MCF 10A (cell line): ENCODE results near the gene CSTPP1. TPM values are rescaled to one million over a fixed set of nuclear protein-coding genes. Genes with fewer than 3 reads are reported as not detected.

Source experiments
- BruUV-seq: library from RNA; stranded (reverse); fragments of 400-500 nt; replicated peaks from 2 replicates; lab custom pipeline; 2021; lab: Mats Ljungman, UMichigan
- CTCF ChIA-PET: fragments of 300-600 bp; sonication (Branson Sonifier 250); formaldehyde crosslinking; extraction: SDS; loops from one replicate; lab custom pipeline; 2021; ENCODE audit warnings: antibody characterized with exemption, inconsistent platforms; lab: Yijun Ruan, JAX
- POLR2A ChIA-PET: fragments of 300-600, 350-650 bp; sonication (Branson Sonifier 250); formaldehyde crosslinking; extraction: SDS; loops from one replicate; lab custom pipeline; 2020; ENCODE audit warnings: antibody characterized with exemption, inconsistent platforms; lab: Yijun Ruan, JAX
- DNase-seq: peaks from one replicate; pipeline ENCODE4 v3.0.0-alpha.2; 2018; ENCODE audit not compliant: unreplicated experiment
- H3K27ac Mint-ChIP-seq: one replicate; pipeline ENCODE4 v1.8.0; 2022; ENCODE audit warnings: mild to moderate bottlenecking, low read depth, mixed read lengths; ENCODE audit not compliant: unreplicated experiment
- H3K27me3 Mint-ChIP-seq: one replicate; pipeline ENCODE4 v1.8.0; 2022; ENCODE audit warnings: mixed read lengths; ENCODE audit not compliant: insufficient read depth, unreplicated experiment
- H3K36me3 Mint-ChIP-seq: one replicate; pipeline ENCODE4 v1.8.0; 2022; ENCODE audit warnings: mild to moderate bottlenecking, moderate library complexity, mixed read lengths; ENCODE audit not compliant: insufficient read depth, unreplicated experiment
- H3K4me1 Mint-ChIP-seq: one replicate; pipeline ENCODE4 v1.8.0; 2022; ENCODE audit warnings: mixed read lengths; ENCODE audit not compliant: insufficient read depth, unreplicated experiment
- H3K4me3 Mint-ChIP-seq: one replicate; pipeline ENCODE4 v1.8.0; 2022; ENCODE audit warnings: mild to moderate bottlenecking, moderate library complexity, mixed read lengths; ENCODE audit not compliant: unreplicated experiment
- H3K9me3 Mint-ChIP-seq: one replicate; pipeline ENCODE4 v1.8.0; 2022; ENCODE audit warnings: mixed read lengths; ENCODE audit not compliant: unreplicated experiment
- intact Hi-C: fragments of 100-400 bp; cut with micrococcal nuclease; formaldehyde crosslinking; loops from 2 replicates; pipeline ENCODE4 v1.14.1; 2022
- total RNA-seq: library from RNA; stranded (reverse); gene quantifications from 2 replicates; pipeline ENCODE4 v1.2.3, GENCODE V29; 2022
- TF ChIP-seq, protein P1 (sequence below): fragments of 200-600 bp; IDR thresholded peaks from one replicate; pipeline ENCODE4 v1.8.0; 2022; ENCODE audit warnings: antibody characterized with exemption, mild to moderate bottlenecking; ENCODE audit not compliant: unreplicated experiment

CSTPP1 gene
- total RNA-seq, 1 experiment from 2014 or later, result 19.2 TPM

DNA sequence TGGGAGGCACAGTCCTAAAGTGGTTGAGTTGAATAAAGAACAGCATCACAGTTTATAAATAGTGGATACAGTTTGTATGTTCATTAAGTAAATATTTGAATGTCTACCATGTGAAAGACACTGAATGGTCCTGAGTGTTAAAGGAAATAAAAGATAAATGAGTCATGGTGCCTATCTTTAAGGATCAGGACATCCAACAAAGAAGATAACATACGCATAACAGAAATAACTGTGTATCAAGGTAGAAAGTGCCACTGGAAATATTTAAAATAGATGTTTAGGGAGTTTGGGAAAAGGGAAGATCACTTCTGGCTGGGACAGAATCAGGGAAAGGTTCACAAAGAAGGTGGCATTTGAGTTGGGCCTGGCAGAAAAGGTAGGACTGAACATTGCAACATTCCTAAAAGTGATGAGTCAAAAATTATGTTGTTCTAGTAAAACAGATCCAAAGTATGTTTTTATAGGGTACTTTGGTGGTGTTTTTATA is 41.5 kb downstream of the CSTPP1 start:
- intact Hi-C loops, result no loop called here
- TF ChIP-seq, protein P1, sequence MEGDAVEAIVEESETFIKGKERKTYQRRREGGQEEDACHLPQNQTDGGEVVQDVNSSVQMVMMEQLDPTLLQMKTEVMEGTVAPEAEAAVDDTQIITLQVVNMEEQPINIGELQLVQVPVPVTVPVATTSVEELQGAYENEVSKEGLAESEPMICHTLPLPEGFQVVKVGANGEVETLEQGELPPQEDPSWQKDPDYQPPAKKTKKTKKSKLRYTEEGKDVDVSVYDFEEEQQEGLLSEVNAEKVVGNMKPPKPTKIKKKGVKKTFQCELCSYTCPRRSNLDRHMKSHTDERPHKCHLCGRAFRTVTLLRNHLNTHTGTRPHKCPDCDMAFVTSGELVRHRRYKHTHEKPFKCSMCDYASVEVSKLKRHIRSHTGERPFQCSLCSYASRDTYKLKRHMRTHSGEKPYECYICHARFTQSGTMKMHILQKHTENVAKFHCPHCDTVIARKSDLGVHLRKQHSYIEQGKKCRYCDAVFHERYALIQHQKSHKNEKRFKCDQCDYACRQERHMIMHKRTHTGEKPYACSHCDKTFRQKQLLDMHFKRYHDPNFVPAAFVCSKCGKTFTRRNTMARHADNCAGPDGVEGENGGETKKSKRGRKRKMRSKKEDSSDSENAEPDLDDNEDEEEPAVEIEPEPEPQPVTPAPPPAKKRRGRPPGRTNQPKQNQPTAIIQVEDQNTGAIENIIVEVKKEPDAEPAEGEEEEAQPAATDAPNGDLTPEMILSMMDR, result no peak
- ChIA-PET CTCF (no interaction called here), POLR2A (no interaction called here)
- H3K27ac Mint-ChIP-seq, result peak overlapping the region; percentile 76
- H3K4me1 Mint-ChIP-seq, result peaks cover 12% of the 10 kb centered on the region
- BruUV-seq, result no TSS peak
- H3K27me3 Mint-ChIP-seq, result no peaks in the 10 kb centered on the region
- DNase-seq, result peak; percentile 34
- no peak overlapping the region for H3K4me3 Mint-ChIP-seq
- no peaks in the 10 kb centered on the region for H3K9me3 Mint-ChIP-seq
- H3K36me3 Mint-ChIP-seq, result no peaks in the 10 kb centered on the region

DNA sequence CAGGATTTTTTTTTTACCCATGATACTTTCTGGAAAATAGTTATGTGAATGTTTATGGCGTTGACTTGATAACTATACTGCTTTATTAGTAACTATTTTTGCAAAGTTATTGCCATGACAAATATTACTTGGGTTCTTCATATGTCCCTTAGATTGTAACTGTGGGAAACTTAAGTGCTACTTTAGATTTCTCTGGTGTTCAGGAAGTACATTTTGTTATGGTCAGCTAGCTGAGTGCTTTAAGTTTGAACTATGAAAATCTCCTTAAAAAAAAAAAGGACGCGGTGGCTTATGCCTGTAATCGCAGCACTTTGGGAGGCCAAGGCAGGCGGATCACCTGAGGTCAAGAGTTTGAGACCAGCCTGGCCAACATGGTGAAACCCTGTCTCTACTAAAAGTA is 42.8 kb downstream of the CSTPP1 start:
- TF ChIP-seq, protein P1, result no peak
- Mint-ChIP-seq H3K4me1 (peaks cover 12% of the 10 kb centered on the region), H3K36me3 (no peaks in the 10 kb centered on the region), H3K27ac (no peak overlapping the region), H3K27me3 (no peaks in the 10 kb centered on the region), H3K9me3 (no peaks in the 10 kb centered on the region), H3K4me3 (no peak overlapping the region)
- ChIA-PET CTCF (no interaction called here), POLR2A (interaction anchor here (0.6 kb wide), 1 partner anchor 51 kb away, joined by 3 read pairs; no protein-coding TSS in a partner anchor)
- no peak for DNase-seq
- intact Hi-C loops, result no loop called here
- BruUV-seq, result no TSS peak

DNA sequence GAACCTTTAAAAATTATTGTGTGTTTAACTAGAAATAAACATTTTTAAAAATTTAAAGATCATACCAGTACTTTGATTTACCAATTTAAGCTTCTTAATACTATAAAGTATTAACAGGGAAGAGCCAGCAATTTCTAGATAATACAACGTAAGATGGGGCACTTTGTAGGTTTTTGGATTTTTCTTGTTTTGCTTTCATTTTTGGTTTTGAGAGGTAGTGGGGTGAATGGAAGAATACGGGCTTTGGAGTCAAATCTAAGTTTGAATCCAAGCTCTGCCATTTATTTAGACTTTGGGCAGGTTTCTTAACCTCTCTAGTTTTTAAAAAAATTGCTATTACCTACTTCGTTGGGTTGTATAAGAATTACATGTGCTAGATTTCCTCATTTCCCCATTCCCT is 44.9 kb downstream of the CSTPP1 start:
- Mint-ChIP-seq H3K36me3 (no peaks in the 10 kb centered on the region), H3K27me3 (no peaks in the 10 kb centered on the region), H3K4me3 (no peak overlapping the region), H3K4me1 (peaks cover 12% of the 10 kb centered on the region), H3K9me3 (no peaks in the 10 kb centered on the region), H3K27ac (no peak overlapping the region)
- no peak for DNase-seq
- CTCF ChIA-PET, result no interaction called here
- intact Hi-C loops, result no loop called here
- POLR2A ChIA-PET, result interaction anchor here (1.0 kb wide), 1 partner anchor 52 kb away, joined by 3 read pairs; no protein-coding TSS in a partner anchor
- BruUV-seq, result no TSS peak
- TF ChIP-seq, protein P1, result no peak

DNA sequence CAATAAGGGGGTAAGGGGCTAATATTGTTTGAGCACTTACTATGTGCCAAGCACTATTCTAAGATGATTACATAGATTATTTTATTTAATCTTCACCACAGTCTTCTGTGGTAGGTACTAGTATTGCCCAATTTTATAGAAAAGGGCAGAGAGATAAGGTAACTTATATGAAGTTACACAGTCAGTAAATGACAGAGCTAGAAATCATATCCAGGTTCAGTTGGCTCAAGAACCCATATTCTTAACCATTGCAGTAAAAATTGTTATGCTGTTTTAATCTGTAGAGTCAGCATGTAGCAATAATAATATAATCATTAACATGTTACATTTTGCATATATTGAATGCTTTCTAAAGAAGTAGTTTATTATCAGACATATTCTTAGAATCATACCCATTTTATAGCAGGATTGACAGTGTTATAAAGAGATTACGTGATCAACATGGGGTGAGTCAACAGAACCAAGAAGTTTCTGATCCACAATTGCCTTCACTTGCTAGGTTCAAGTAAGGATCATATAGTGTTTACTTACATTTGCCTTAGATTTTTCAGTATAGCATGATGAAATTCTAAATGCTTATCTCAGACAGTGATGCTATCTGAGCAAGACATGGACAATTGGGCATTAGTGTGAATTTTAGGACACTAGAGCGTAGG is 46.4 kb downstream of the CSTPP1 start:
- intact Hi-C loops, result no loop called here
- Mint-ChIP-seq H3K9me3 (no peaks in the 10 kb centered on the region), H3K4me1 (peaks cover 7% of the 10 kb centered on the region), H3K36me3 (peaks cover 7% of the 10 kb centered on the region), H3K4me3 (no peak overlapping the region), H3K27ac (no peak overlapping the region), H3K27me3 (no peaks in the 10 kb centered on the region)
- ChIA-PET CTCF (interaction anchor here (1.5 kb wide), 1 partner anchor 170 kb away, joined by 6 read pairs; no protein-coding TSS in a partner anchor), POLR2A (interaction anchor here (0.9 to 1.1 kb wide), 2 partner anchors 9 to 48 kb away, joined by 3 read pairs; no protein-coding TSS in a partner anchor)
- no peak for DNase-seq
- TF ChIP-seq, protein P1, result no peak
- no TSS peak for BruUV-seq
